ENCODE measurements around the gene TMEM219. TPM values are rescaled to one million over a fixed set of nuclear protein-coding genes. Genes with fewer than 3 reads are reported as not detected.

Gene TMEM219
- total RNA-seq, 1 donor from 2014 or later, result 26.9 TPM

- no peak for DNase-seq (ENCODE audit: low spot score in 2 of 2)
- FAIRE-seq, result no peak
These were observed 16.8 kb downstream of the TMEM219 start for GRCh38 chr16:29978564-29979270.

GRCh38 chr16:29982560-29983419, 20.9 kb downstream of the TMEM219 start:
- no peak for FAIRE-seq
- no peak for DNase-seq (ENCODE audit: low spot score in 2 of 2)

DNA sequence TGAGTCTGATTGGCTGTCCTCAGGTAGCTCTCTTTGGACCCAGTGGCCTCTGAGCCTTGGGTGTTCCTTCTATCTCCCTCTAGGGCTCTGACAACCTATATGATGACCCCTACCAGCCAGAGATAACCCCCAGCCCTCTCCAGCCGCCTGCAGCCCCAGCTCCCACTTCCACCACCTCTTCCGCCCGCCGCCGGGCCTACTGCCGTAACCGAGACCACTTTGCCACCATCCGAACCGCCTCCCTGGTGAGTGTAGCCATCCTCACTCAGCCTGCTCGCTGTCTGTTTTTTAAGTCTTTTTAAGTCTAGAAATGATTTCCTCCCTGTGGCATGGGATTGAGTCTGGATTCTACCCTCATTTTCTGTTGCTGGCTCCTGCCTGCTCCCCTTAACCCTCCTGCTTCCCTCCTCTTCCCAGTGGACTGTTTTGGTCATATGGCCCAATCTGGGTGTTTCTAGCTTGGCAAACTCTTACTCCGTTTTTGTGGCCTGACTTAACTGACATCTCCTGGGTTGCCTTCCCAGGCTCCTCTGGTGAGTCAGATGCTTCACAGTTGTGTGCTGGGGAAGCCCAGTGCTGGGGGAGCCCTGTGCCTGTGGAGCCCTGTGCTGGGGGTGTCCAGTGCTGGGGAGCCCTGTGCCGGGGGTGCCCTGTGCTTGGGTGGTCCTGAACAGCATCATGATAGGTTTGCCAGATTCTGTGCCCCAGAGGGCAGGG, 21.7 kb downstream of the TMEM219 start:
- no peak for FAIRE-seq
- DNase-seq (ENCODE audit: low spot score in 2 of 2), result no peak

DNA sequence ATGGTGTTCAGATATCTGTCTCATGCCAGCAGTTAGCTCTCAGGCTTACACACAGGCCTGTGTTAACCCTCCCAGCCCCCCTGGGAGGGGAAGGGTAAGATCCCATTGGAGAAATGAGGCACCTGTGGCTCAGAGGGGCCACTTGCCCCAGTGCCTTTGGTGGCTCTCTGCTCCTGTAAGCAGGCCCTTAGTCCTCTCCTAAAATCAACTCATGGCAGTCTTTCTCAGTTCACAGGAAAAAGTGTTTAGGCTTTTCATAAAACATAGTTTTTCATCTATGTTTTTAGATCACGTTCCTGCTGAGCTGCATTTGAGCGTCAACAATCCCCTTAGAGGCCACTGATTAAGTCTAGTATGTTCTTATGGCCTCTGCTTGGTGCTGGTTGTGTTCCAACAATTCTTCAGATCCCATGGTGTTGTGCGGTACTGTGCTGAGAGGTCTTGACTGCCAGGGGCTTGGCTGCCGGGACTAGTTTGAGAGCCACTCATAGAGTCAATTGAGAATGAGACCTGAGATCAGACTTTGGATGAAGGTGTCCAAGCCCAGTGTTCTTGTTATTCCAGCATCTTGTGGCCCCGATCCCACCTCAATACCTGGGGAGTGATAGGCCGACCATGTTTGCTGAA, 22.4 kb downstream of the TMEM219 start:
- FAIRE-seq, result no peak
- no peak for DNase-seq (ENCODE audit: low spot score in 2 of 2)

- FAIRE-seq (no peak), DNase-seq (ENCODE audit: low spot score in 2 of 2) (no peak)
These were observed 22.9 kb downstream of the TMEM219 start for GRCh38 chr16:29984764-29985147.

DNA sequence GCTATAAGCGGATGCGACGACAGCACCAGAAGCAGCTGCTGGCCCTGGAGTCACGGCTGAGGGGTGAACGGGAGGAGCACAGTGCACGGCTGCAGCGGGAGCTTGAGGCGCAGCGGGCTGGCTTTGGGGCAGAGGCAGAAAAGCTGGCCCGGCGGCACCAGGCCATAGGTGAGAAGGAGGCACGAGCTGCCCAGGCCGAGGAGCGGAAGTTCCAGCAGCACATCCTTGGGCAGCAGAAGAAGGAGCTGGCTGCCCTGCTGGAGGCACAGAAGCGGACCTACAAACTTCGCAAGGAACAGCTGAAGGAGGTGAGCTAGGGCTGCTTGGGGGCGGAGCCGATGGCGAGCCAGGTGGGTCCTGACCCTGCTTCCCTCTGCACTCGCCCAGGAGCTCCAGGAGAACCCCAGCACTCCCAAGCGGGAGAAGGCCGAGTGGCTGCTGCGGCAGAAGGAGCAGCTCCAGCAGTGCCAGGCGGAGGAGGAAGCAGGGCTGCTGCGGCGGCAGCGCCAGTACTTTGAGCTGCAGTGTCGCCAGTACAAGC, 23.5 kb downstream of the TMEM219 start:
- DNase-seq (ENCODE audit: low spot score in 2 of 2) (no peak), FAIRE-seq (no peak)

GRCh38 chr16:29986231-29986630, 24.4 kb downstream of the TMEM219 start:
- DNase-seq (ENCODE audit: low spot score in 2 of 2) (no peak), FAIRE-seq (no peak)

- FAIRE-seq (no peak), DNase-seq (ENCODE audit: low spot score in 2 of 2) (no peak)
These were observed 25.1 kb downstream of the TMEM219 start for GRCh38 chr16:29986931-29987330.

GRCh38 chr16:29987371-29988085, 25.6 kb downstream of the TMEM219 start:
- DNase-seq (ENCODE audit: low spot score in 2 of 2), result no peak

DNA sequence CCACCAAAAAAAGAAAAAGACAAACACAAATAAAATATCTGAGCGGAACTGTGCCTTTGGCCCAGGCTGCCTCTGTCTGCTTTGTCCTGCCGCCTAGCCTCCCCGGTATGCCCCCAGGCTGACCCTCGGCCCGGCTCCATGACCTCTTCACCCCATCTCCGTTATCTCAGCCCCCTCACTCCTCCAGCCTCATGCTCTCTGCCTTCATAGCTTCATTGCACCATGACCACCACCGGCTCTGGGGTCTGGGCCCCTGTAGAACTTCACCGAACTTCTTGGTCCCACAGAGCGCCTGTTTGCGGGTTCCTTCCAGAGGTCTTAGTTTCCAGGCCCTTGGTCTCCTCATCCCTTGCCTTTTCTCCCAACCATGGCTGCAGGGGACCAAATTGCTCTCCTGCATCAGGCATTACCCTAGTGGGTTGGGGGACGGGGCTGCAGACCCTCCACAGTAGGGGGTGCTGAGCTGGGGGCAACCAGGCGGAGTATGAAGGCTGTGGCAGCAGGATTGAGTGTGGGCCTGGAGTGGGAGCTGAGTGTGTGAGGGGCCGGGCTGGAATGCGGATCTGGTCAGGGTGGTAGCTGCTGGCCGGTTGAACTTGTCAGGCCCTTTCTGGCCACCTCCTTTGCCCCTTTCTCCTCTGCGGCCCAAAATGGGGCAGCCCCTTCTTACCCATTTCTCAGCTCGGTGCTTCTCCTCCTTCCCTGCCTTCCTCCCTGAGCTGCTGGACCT, 26.6 kb downstream of the TMEM219 start:
- FAIRE-seq, result no peak
- no peak for DNase-seq (ENCODE audit: low spot score in 2 of 2)

More at GRCh38 chr16:29987371-29988085, 25.6 kb downstream of the TMEM219 start:
- no peak for FAIRE-seq

DNA sequence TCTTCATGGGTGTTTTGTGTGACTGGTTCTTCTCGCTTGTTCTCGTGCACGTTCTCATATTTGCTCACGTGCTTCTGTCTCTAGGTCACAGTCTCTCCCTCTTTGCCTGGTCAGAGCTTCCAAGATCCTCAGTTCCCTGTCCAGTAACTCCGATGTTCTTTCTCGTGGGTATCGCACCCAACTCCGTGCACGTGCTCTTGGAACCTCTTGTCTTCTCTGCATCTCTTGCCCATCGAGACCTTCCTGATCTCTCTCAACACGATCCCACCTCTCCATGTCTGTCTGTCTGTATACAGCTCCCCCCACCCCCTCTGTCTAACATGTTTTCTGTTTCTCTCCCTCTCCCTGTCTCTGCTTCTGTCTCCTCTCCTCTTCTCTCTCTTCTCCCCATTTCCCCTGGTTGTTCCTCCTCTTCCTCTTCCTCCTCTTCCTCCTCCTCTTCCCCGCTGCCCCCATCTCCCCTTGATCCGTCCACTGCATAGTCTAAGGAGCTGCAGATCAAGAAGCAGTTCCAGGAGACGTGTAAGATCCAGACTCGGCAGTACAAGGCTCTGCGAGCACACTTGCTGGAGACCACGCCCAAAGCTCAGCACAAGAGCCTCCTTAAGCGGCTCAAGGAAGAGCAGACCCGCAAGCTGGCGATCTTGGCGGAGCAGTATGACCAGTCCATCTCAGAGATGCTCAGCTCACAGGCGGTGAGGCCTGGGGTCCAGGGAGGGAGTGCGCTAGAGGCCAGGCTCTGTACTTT, 27.4 kb downstream of the TMEM219 start:
- FAIRE-seq (no peak), DNase-seq (ENCODE audit: low spot score in 2 of 2) (no peak)

GRCh38 chr16:29990034-29990433, 28.2 kb downstream of the TMEM219 start:
- FAIRE-seq (no peak), DNase-seq (ENCODE audit: low spot score in 2 of 2) (no peak)

DNA sequence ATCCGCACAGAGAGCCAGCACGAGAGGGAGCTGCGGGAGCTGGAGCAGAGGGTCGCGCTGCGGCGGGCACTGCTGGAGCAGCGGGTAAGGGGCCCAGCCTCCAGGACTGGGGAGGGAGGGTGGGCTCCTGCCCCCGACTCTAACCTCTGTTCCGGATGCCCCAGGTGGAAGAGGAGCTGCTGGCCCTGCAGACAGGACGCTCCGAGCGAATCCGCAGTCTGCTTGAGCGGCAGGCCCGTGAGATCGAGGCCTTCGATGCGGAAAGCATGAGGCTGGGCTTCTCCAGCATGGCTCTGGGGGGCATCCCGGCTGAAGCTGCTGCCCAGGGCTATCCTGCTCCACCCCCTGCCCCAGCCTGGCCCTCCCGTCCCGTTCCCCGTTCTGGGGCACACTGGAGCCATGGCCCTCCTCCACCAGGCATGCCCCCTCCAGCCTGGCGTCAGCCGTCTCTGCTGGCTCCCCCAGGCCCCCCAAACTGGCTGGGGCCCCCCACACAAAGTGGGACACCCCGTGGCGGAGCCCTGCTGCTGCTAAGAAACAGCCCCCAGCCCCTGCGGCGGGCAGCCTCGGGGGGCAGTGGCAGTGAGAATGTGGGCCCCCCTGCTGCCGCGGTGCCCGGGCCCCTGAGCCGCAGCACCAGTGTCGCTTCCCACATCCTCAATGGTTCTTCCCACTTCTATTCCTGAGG, 29.1 kb downstream of the TMEM219 start:
- FAIRE-seq (no peak), DNase-seq (ENCODE audit: low spot score in 2 of 2) (no peak)

DNA sequence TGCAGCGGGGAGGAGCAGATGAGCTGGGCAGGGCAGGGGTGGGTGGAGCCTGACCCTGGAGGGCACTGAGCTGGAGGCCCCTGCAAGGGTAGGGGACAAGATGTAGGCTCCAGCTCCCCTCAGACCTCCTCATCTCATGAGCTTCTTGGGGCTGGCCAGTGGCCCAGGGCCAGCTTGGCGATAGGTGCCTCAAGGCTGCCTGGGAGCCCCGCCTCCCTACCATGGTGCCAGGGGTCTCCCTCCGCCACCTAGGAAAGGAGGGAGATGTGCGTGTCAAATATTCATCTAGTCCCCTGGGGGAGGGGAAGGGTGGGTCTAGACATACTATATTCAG, 29.7 kb downstream of the TMEM219 start:
- no peak for DNase-seq (ENCODE audit: low spot score in 2 of 2)
- FAIRE-seq, result no peak

- DNase-seq (ENCODE audit: low spot score in 2 of 2), result no peak
- no peak for FAIRE-seq
These were observed 30.6 kb downstream of the TMEM219 start for GRCh38 chr16:29992344-29992967.

DNA sequence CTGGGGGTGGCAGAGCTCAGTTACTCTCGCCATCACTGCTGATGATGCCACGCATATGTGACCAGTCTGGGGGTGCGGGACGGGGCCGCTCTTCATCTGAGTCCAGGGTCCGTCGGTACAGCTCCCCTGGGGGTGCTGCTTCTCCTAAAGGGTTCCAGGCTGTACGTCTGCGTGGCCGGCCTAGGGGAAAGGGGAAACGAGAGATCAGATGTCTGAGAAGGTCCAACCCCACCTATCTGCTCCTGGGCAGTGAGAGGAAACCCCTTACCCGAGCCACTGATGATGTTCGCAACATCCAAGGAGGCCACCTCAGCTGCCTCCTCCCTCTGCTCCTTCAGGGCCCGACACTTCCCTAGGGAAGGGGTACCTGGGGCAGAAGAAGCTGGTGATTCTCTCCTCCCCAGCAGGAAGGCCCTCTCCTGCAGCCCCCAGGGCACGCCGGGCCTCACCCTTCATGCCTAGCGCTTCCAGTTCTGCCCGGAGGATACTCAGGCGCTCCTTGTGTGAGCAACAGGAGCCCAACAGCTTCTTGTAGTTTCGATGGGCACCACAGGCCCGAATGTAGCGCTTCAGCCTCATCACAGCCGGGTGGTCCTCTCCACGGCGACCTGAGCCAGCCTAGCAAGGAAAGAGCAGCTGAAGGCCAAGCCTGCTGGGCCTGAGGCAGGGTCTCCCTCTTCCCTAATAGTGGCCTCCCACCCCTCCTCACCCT, 31.5 kb downstream of the TMEM219 start:
- no peak for FAIRE-seq
- DNase-seq (ENCODE audit: low spot score in 2 of 2), result no peak

All from frontal cortex (tissue), 4 donors.